A673 (cell line): ENCODE measurements around the gene NAPA. TPM values are rescaled to one million over a fixed set of nuclear protein-coding genes. Genes with fewer than 3 reads are reported as not detected.

Source experiments
- BruUV-seq: library from RNA; stranded (reverse); fragments of 400-500 nt; replicated peaks from 2 replicates; lab custom pipeline; 2021; lab: Mats Ljungman, UMichigan
- CTCF ChIA-PET: fragments of 300-600 bp; sonication (Branson Sonifier 250); formaldehyde crosslinking; loops from one replicate; lab custom pipeline; 2022; ENCODE audit warnings: antibody characterized with exemption; lab: Charles Lee
- POLR2A ChIA-PET: fragments of 300-600 bp; sonication (Branson Sonifier 250); formaldehyde crosslinking; loops from one replicate; lab custom pipeline; 2022; ENCODE audit warnings: antibody characterized with exemption; ENCODE audit not compliant: low non-redundant PET; lab: Charles Lee
- DNase-seq: peaks from one replicate; pipeline ENCODE4 v3.0.0-alpha.2; 2015; ENCODE audit warnings: low spot score
- H3K27ac ChIP-seq: fragments of 200-600 bp; sonication (generic); 2 replicates; pipeline ENCODE4 v1.5.1; 2016; ENCODE audit warnings: mixed run types, low read depth, mild to moderate bottlenecking, mixed read lengths, antibody characterized with exemption, low read length; ENCODE audit not compliant: poor library complexity, severe bottlenecking
- H3K27me3 ChIP-seq: fragments of 200-600 bp; sonication (generic); replicated peaks from 2 replicates; pipeline ENCODE4 v1.6.1; 2017; ENCODE audit warnings: mixed run types, low read depth, mild to moderate bottlenecking, mixed read lengths, antibody characterized with exemption, low read length; ENCODE audit not compliant: insufficient read depth, poor library complexity
- H3K36me3 ChIP-seq: fragments of 200-600 bp; sonication (generic); 2 replicates; pipeline ENCODE4 v1.6.1; 2016; ENCODE audit warnings: mixed run types, mild to moderate bottlenecking, mixed read lengths, antibody characterized with exemption, low read length; ENCODE audit not compliant: insufficient read depth, poor library complexity, severe bottlenecking
- H3K4me1 ChIP-seq: fragments of 200-600 bp; sonication (generic); 2 replicates; pipeline ENCODE4 v1.6.1; 2017; ENCODE audit warnings: mixed run types, mild to moderate bottlenecking, mixed read lengths, antibody characterized with exemption, low read length; ENCODE audit not compliant: insufficient read depth, poor library complexity, severe bottlenecking
- H3K4me3 ChIP-seq: fragments of 200-600 bp; sonication (generic); 2 replicates; pipeline ENCODE4 v1.5.1; 2016; ENCODE audit warnings: low read depth, mixed run types, mild to moderate bottlenecking, mixed read lengths, low read length; ENCODE audit not compliant: poor library complexity, severe bottlenecking
- H3K9me3 ChIP-seq: fragments of 200-600 bp; sonication (generic); 2 replicates; pipeline ENCODE4 v1.6.1; 2016; ENCODE audit warnings: mixed run types, low read depth, mild to moderate bottlenecking, mixed read lengths, antibody characterized with exemption, low read length; ENCODE audit not compliant: poor library complexity, severe bottlenecking
- EZH2 ChIP-seq: fragments of 200-600 bp; sonication (generic); IDR thresholded peaks from 2 replicates; pipeline ENCODE4 v1.6.1; 2017; ENCODE audit warnings: borderline replicate concordance, low read depth, mild to moderate bottlenecking, mixed read lengths, antibody characterized with exemption, low read length; ENCODE audit not compliant: poor library complexity, severe bottlenecking
- intact Hi-C: fragments of 100-400 bp; cut with micrococcal nuclease; formaldehyde crosslinking; loops from one replicate; pipeline ENCODE4 v1.10.0; 2022; ENCODE audit not compliant: unreplicated experiment
- total RNA-seq: library from RNA; stranded (reverse); gene quantifications from 2 replicates; pipeline ENCODE4 v1.2.3, GENCODE V29; 2021
- TF ChIP-seq, protein P1 (sequence below): fragments of 300-800, 200-600 bp; sonication (generic); conservative IDR thresholded peaks from 2 replicates; pipeline ENCODE4 v1.5.1; 2017; ENCODE audit warnings: low read depth, mild to moderate bottlenecking, antibody characterized with exemption, low read length, moderate library complexity, mixed read lengths

The NAPA gene
- total RNA-seq, 1 experiment from 2014 or later, result 90.9 TPM

DNA sequence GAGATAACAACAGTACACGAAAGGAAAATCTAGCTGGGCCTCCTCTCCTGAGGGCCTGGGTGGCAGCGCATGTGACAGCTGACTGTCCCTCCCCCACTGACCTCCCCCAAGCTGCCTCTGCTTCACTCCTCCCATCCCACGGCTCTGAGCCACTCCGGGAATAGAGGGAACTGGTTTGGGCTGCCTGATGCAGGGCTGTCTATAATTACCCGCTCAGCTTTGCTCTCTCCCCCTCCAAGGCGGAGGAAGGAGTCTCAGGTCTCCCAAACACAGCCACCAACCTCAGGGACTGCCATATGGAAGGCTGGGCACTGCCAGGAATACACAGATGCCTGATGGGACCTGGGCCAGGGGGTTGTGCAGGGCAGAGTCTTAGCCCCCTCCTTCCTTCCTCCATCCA is 7.9 kb downstream of the NAPA start:
- H3K36me3 ChIP-seq, result peaks cover 5% of the 10 kb centered on the region
- no peaks in the 10 kb centered on the region for H3K27me3 ChIP-seq
- ChIA-PET POLR2A (no interaction called here), CTCF (no interaction called here)
- H3K27ac ChIP-seq, result no peak overlapping the region
- intact Hi-C loops, result no loop called here
- H3K9me3 ChIP-seq, result no peaks in the 10 kb centered on the region
- DNase-seq, result no peak
- TF ChIP-seq, protein P1, sequence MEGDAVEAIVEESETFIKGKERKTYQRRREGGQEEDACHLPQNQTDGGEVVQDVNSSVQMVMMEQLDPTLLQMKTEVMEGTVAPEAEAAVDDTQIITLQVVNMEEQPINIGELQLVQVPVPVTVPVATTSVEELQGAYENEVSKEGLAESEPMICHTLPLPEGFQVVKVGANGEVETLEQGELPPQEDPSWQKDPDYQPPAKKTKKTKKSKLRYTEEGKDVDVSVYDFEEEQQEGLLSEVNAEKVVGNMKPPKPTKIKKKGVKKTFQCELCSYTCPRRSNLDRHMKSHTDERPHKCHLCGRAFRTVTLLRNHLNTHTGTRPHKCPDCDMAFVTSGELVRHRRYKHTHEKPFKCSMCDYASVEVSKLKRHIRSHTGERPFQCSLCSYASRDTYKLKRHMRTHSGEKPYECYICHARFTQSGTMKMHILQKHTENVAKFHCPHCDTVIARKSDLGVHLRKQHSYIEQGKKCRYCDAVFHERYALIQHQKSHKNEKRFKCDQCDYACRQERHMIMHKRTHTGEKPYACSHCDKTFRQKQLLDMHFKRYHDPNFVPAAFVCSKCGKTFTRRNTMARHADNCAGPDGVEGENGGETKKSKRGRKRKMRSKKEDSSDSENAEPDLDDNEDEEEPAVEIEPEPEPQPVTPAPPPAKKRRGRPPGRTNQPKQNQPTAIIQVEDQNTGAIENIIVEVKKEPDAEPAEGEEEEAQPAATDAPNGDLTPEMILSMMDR, result no peak
- TF ChIP-seq EZH2, result no peak
- no peaks in the 10 kb centered on the region for H3K4me1 ChIP-seq
- no TSS peak for BruUV-seq
- no peak overlapping the region for H3K4me3 ChIP-seq

DNA sequence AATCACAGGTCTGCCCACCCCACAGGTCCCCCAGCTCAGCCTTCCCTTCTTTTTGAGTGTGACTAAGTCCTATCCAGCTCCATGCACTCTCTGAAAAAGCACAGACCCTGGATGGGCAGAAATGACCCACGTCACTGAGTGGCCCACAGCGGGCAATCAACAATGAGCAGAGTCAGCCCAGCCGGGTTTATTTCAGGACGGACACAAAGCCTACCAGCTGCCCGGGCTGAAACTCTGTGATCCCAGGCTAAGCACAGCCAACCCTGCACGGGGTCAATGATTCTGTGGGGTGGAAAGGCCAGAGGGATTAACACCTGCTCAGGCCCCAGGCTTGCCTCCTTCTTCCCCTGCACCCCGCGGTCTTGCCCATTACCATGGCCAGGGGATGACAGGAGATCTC is 8.4 kb downstream of the NAPA start:
- TF ChIP-seq EZH2, result no peak
- TF ChIP-seq, protein P1, result no peak
- intact Hi-C loops, result no loop called here
- no peak for DNase-seq
- CTCF ChIA-PET, result no interaction called here
- H3K9me3 ChIP-seq, result no peaks in the 10 kb centered on the region
- H3K27me3 ChIP-seq, result no peaks in the 10 kb centered on the region
- H3K4me1 ChIP-seq, result no peaks in the 10 kb centered on the region
- no peak overlapping the region for H3K27ac ChIP-seq
- H3K36me3 ChIP-seq, result peaks cover 5% of the 10 kb centered on the region
- H3K4me3 ChIP-seq, result no peak overlapping the region
- no TSS peak for BruUV-seq
- POLR2A ChIA-PET, result no interaction called here

DNA sequence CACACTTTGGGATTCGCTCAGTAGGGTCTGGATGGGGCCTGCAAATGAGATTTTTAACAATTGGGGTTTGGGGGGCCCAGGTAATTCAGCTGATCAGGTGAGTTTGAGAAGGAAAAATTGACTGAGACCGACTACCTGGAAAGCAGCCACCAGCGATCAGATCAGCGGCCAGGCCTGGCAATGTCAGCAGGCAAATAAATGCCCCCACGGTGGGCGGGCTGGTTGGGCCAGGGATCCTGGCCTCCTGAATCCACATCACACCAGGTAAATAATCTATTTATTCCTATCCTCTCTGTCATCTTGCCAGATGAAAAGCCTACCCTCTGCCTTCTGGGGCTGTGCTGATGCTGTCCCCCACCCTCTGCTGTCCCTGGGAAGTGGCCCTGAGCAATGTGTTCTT is 9.4 kb downstream of the NAPA start:
- TF ChIP-seq, protein P1, result no peak
- TF ChIP-seq EZH2, result no peak
- Histone ChIP-seq H3K27me3 (no peaks in the 10 kb centered on the region), H3K36me3 (peaks cover 8% of the 10 kb centered on the region), H3K27ac (no peak overlapping the region), H3K4me1 (no peaks in the 10 kb centered on the region), H3K9me3 (no peaks in the 10 kb centered on the region), H3K4me3 (no peak overlapping the region)
- intact Hi-C loops, result no loop called here
- POLR2A ChIA-PET, result no interaction called here
- CTCF ChIA-PET, result no interaction called here
- no peak for DNase-seq
- BruUV-seq, result no TSS peak
